Neural cell (in vitro differentiated cells): ENCODE results near the gene KXD1. TPM values are rescaled to one million over a fixed set of nuclear protein-coding genes. Genes with fewer than 3 reads are reported as not detected.

Experiments
- H2AFZ ChIP-seq: fragments of 200-600, 300-800 bp; sonication (generic), shearing (Covaris generic); 2 replicates; pipeline ENCODE4 v1.6.0; 2014; ENCODE audit warnings: low read depth, mild to moderate bottlenecking, antibody characterized with exemption, low read length, moderate library complexity
- H3F3A ChIP-seq: fragments of 200-600 bp; shearing (Covaris generic); 2 replicates; pipeline ENCODE4 v1.6.1; 2016; ENCODE audit warnings: mild to moderate bottlenecking, moderate library complexity, mixed read lengths, antibody characterized with exemption, low read length; ENCODE audit not compliant: insufficient read depth, poor library complexity, severe bottlenecking
- H3K27ac ChIP-seq: fragments of 200-600, 300-800 bp; sonication (generic), shearing (Covaris generic); 2 replicates; pipeline ENCODE4 v1.5.1; 2014; ENCODE audit warnings: mild to moderate bottlenecking, low read length, moderate library complexity
- H3K27me3 ChIP-seq: fragments of 300-800, 200-600 bp; sonication (generic), shearing (Covaris generic); 2 replicates; pipeline ENCODE4 v1.6.0; 2014; ENCODE audit warnings: mild to moderate bottlenecking, low read depth, low read length, moderate library complexity; ENCODE audit not compliant: insufficient read depth
- H3K36me3 ChIP-seq: fragments of 300-800, 200-600 bp; sonication (generic), shearing (Covaris generic); 2 replicates; pipeline ENCODE4 v1.5.1; 2014; ENCODE audit warnings: mild to moderate bottlenecking, antibody characterized with exemption, low read length, moderate library complexity; ENCODE audit not compliant: insufficient read depth
- H3K4me2 ChIP-seq: fragments of 300-800, 200-600 bp; sonication (generic), shearing (Covaris generic); 2 replicates; pipeline ENCODE4 v1.6.0; 2014; ENCODE audit warnings: mild to moderate bottlenecking, low read length
- H3K4me3 ChIP-seq: fragments of 300-800, 200-600 bp; sonication (generic), shearing (Covaris generic); 2 replicates; pipeline ENCODE4 v1.5.1; 2014; ENCODE audit warnings: mild to moderate bottlenecking, low read length, moderate library complexity
- H3K79me2 ChIP-seq: fragments of 200-600 bp; shearing (Covaris generic); replicated peaks from 2 replicates; pipeline ENCODE4 v1.6.0; 2014; ENCODE audit warnings: mild to moderate bottlenecking, low read length, moderate library complexity; ENCODE audit not compliant: insufficient read depth
- H3K9ac ChIP-seq: fragments of 300-800, 200-600 bp; sonication (generic), shearing (Covaris generic); 2 replicates; pipeline ENCODE4 v1.6.1; 2016; ENCODE audit warnings: mild to moderate bottlenecking, low read length, mixed read lengths
- H3K9me2 ChIP-seq: fragments of 200-600 bp; shearing (Covaris generic); 2 replicates; pipeline ENCODE4 v1.6.1; 2016; ENCODE audit warnings: mild to moderate bottlenecking, low read length, mixed read lengths; ENCODE audit not compliant: insufficient read depth
- H3K9me3 ChIP-seq: fragments of 200-600, 300-800 bp; sonication (generic), shearing (Covaris generic); 2 replicates; pipeline ENCODE4 v1.6.1; 2016; ENCODE audit warnings: mild to moderate bottlenecking, mixed run types, low read length, moderate library complexity, mixed read lengths
- H4K20me1 ChIP-seq: fragments of 200-600 bp; shearing (Covaris generic); 2 replicates; pipeline ENCODE4 v1.6.1; 2016; ENCODE audit warnings: mild to moderate bottlenecking, mixed run types; ENCODE audit not compliant: insufficient read depth
- CTCF ChIP-seq: fragments of 450-650 bp; IDR thresholded peaks from 2 replicates; pipeline ENCODE4 v1.5.1; 2014; ENCODE audit warnings: antibody characterized with exemption, mild to moderate bottlenecking, moderate library complexity; ENCODE audit not compliant: poor library complexity, severe bottlenecking
- EP300 ChIP-seq: fragments of 450-650 bp; conservative IDR thresholded peaks from 2 replicates; pipeline ENCODE4 v1.6.1; 2014; ENCODE audit warnings: antibody characterized with exemption, mild to moderate bottlenecking, moderate library complexity; ENCODE audit not compliant: poor library complexity, severe bottlenecking
- EZH2 ChIP-seq: fragments of 200-600, 300-800 bp; shearing (Covaris generic), sonication (generic); IDR thresholded peaks from 2 replicates; pipeline ENCODE4 v1.6.1; 2014; ENCODE audit warnings: antibody characterized with exemption, low read length, borderline replicate concordance, mild to moderate bottlenecking; ENCODE audit not compliant: insufficient read depth, poor library complexity, severe bottlenecking
- MXI1 ChIP-seq: fragments of 450-650 bp; conservative IDR thresholded peaks from 2 replicates; pipeline ENCODE4 v1.6.1; 2014; ENCODE audit warnings: antibody characterized with exemption, mild to moderate bottlenecking; ENCODE audit not compliant: poor library complexity, severe bottlenecking
- POLR2AphosphoS5 ChIP-seq: IDR thresholded peaks from 2 replicates; pipeline ENCODE4 v1.6.1; 2012
- RAD21 ChIP-seq: fragments of 450-650 bp; conservative IDR thresholded peaks from 2 replicates; pipeline ENCODE4 v1.6.1; 2014; ENCODE audit warnings: antibody characterized with exemption, mild to moderate bottlenecking, moderate library complexity
- REST ChIP-seq: IDR thresholded peaks from 2 replicates; pipeline ENCODE4 v1.6.1; 2012; ENCODE audit warnings: borderline replicate concordance
- SMC3 ChIP-seq: fragments of 450-650 bp; conservative IDR thresholded peaks from 2 replicates; pipeline ENCODE4 v1.6.1; 2014; ENCODE audit warnings: antibody characterized with exemption, mild to moderate bottlenecking, moderate library complexity; ENCODE audit not compliant: poor library complexity
- TAF1 ChIP-seq: IDR thresholded peaks from 2 replicates; pipeline ENCODE4 v1.6.1; 2012; ENCODE audit warnings: low read depth
- polyA plus RNA-seq: library from polyadenylated mRNA; depleted of rRNA; stranded (reverse); fragments of >200 nt; gene quantifications from 2 replicates; pipeline ENCODE4 v1.2.3, GENCODE V29; 2014

KXD1 gene
- polyA plus RNA-seq, 1 donor from 2014 or later: 55.8 TPM

GRCh38 chr19:18589380-18590272, 32.0 kb downstream of the KXD1 start:
- Histone ChIP-seq H3K9me3 (no peaks in the 10 kb centered on the region), H3K36me3 (no peaks in the 10 kb centered on the region), H4K20me1 (no peaks in the 10 kb centered on the region), H3F3A (no peaks in the 10 kb centered on the region), H3K9ac (peak overlapping the region; percentile 86), H3K4me3 (peak overlapping the region; percentile 88), H3K27ac (peak overlapping the region; percentile 75), H3K79me2 (no peaks in the 10 kb centered on the region), H2AFZ (peak overlapping the region; percentile 78), H3K27me3 (no peaks in the 10 kb centered on the region), H3K4me2 (peak overlapping the region; percentile 83), H3K9me2 (no peaks in the 10 kb centered on the region)
- TF ChIP-seq REST: peak; percentile 56
- TF ChIP-seq MXI1: peak; percentile 95
- no peak for TF ChIP-seq EP300

- no peaks in the 10 kb centered on the region for H3K9me2 ChIP-seq
- H2AFZ ChIP-seq: peak overlapping the region; percentile 19
- H3K27me3 ChIP-seq: no peaks in the 10 kb centered on the region
- no peaks in the 10 kb centered on the region for H3F3A ChIP-seq
- H3K4me3 ChIP-seq: peak overlapping the region; percentile 88
- H3K9me3 ChIP-seq: no peaks in the 10 kb centered on the region
- H4K20me1 ChIP-seq: no peaks in the 10 kb centered on the region
- peak overlapping the region; percentile 75 for H3K27ac ChIP-seq
- H3K79me2 ChIP-seq: no peaks in the 10 kb centered on the region
- H3K4me2 ChIP-seq: peak overlapping the region; percentile 56
- H3K9ac ChIP-seq: peak overlapping the region; percentile 86
- TF ChIP-seq SMC3 (peak; percentile 87), TAF1 (no peak), RAD21 (peak; percentile 76), REST (no peak), CTCF (peak; percentile 91), EP300 (no peak), EZH2 (no peak), POLR2AphosphoS5 (no peak), MXI1 (peak; percentile 46)
- no peaks in the 10 kb centered on the region for H3K36me3 ChIP-seq
These were observed 32.9 kb downstream of the KXD1 start for GRCh38 chr19:18590273-18591272.
